Hepatocyte (in vitro differentiated cells): Measurements from ENCODE around the gene CD82. TPM values are rescaled to one million over a fixed set of nuclear protein-coding genes. Genes with fewer than 3 reads are reported as not detected.

Source experiments
- DNase-seq: peaks from one replicate; pipeline ENCODE4 v3.0.0-alpha.2; 2016; ENCODE audit warnings: low spot score
- H2AFZ ChIP-seq: fragments of 200-600 bp; sonication (generic); 2 replicates; pipeline ENCODE4 v1.6.0; 2016; ENCODE audit warnings: antibody characterized with exemption, mild to moderate bottlenecking
- H3K27ac ChIP-seq: fragments of 200-600 bp; sonication (generic); 2 replicates; pipeline ENCODE4 v1.5.1; 2016; ENCODE audit warnings: mild to moderate bottlenecking
- H3K27me3 ChIP-seq: fragments of 200-600 bp; sonication (generic); 2 replicates; pipeline ENCODE4 v1.6.1; 2016
- H3K36me3 ChIP-seq: fragments of 200-600 bp; sonication (generic); replicated peaks from 2 replicates; pipeline ENCODE4 v1.5.1; 2016; ENCODE audit warnings: low read depth; ENCODE audit not compliant: insufficient read depth
- H3K4me1 ChIP-seq: fragments of 200-600 bp; sonication (generic); 2 replicates; pipeline ENCODE4 v1.5.1; 2016; ENCODE audit warnings: mild to moderate bottlenecking, moderate library complexity; ENCODE audit not compliant: insufficient read depth
- H3K4me2 ChIP-seq: fragments of 200-600 bp; sonication (generic); 2 replicates; pipeline ENCODE4 v1.6.0; 2016
- H3K4me3 ChIP-seq: fragments of 200-600 bp; sonication (generic); 2 replicates; pipeline ENCODE4 v1.5.1; 2016; ENCODE audit warnings: mild to moderate bottlenecking
- H3K79me2 ChIP-seq: fragments of 200-600 bp; sonication (generic); 2 replicates; pipeline ENCODE4 v1.6.0; 2017; ENCODE audit warnings: mild to moderate bottlenecking
- H3K9me2 ChIP-seq: fragments of 200-600 bp; sonication (generic); replicated peaks from 2 replicates; pipeline ENCODE4 v1.6.0; 2017; ENCODE audit warnings: mild to moderate bottlenecking; ENCODE audit not compliant: insufficient read depth
- H3K9me3 ChIP-seq: fragments of 200-600 bp; sonication (generic); 2 replicates; pipeline ENCODE4 v1.5.1; 2016; ENCODE audit warnings: low read depth, mild to moderate bottlenecking
- H4K20me1 ChIP-seq: fragments of 200-600 bp; sonication (generic); 2 replicates; pipeline ENCODE4 v1.6.0; 2016; ENCODE audit warnings: mild to moderate bottlenecking; ENCODE audit not compliant: insufficient read depth, poor library complexity, severe bottlenecking
- CTCF ChIP-seq: fragments of 200-600 bp; sonication (generic); IDR thresholded peaks from 2 replicates; pipeline ENCODE4 v1.5.1; 2016; ENCODE audit warnings: antibody characterized with exemption, mild to moderate bottlenecking; ENCODE audit not compliant: poor library complexity
- EZH2 ChIP-seq: fragments of 200-600 bp; sonication (generic); IDR thresholded peaks from 2 replicates; pipeline ENCODE4 v1.6.1; 2016; ENCODE audit warnings: antibody characterized with exemption, mild to moderate bottlenecking, borderline replicate concordance
- EZH2phosphoT487 ChIP-seq: fragments of 200-600 bp; sonication (generic); IDR thresholded peaks from one replicate; pipeline ENCODE4 v1.6.1; 2018; ENCODE audit warnings: antibody characterized with exemption, mild to moderate bottlenecking, low read depth, moderate library complexity; ENCODE audit not compliant: unreplicated experiment, severe bottlenecking
- WGBS: methylation state at CpG from one replicate; pipeline ENCODE4 v1.1.6; 2016; ENCODE audit warnings: low lambda C conversion rate; ENCODE audit errors: missing lambda C conversion rate; 5-methylcytosine and 5-hydroxymethylcytosine counted together
- polyA plus RNA-seq: library from polyadenylated mRNA; unstranded; fragments of >200 nt; fragmentation: Nextera tagmentation; extraction: Ambion mirVana; gene quantifications from 2 replicates; pipeline ENCODE4 v1.2.1, GENCODE V29; 2016
- total RNA-seq: library from RNA; depleted of rRNA; stranded (reverse); fragments of >200 nt; gene quantifications from 2 replicates; pipeline ENCODE4 v1.2.3, GENCODE V29; 2014

Gene CD82
- total and polyA plus RNA-seq, 2 experiments from 2014 or later: 38.7 to 157 TPM

- Histone ChIP-seq H4K20me1 (no peaks in the 10 kb centered on the region), H3K9me3 (no peaks in the 10 kb centered on the region), H3K4me3 (no peak overlapping the region), H2AFZ (no peak overlapping the region), H3K36me3 (no peaks in the 10 kb centered on the region), H3K4me2 (no peak overlapping the region), H3K9me2 (no peaks in the 10 kb centered on the region), H3K79me2 (no peaks in the 10 kb centered on the region), H3K27me3 (no peaks in the 10 kb centered on the region), H3K27ac (no peak overlapping the region), H3K4me1 (peaks cover under 1% of the 10 kb centered on the region)
- DNase-seq: no peak
- TF ChIP-seq EZH2phosphoT487 (no peak), CTCF (no peak), EZH2 (no peak)
- WGBS: 87% methylated on average over 7 of the region's 7 CpGs
Measured at GRCh38 chr11:44614281-44614775, 48.9 kb downstream of the CD82 start.

DNA sequence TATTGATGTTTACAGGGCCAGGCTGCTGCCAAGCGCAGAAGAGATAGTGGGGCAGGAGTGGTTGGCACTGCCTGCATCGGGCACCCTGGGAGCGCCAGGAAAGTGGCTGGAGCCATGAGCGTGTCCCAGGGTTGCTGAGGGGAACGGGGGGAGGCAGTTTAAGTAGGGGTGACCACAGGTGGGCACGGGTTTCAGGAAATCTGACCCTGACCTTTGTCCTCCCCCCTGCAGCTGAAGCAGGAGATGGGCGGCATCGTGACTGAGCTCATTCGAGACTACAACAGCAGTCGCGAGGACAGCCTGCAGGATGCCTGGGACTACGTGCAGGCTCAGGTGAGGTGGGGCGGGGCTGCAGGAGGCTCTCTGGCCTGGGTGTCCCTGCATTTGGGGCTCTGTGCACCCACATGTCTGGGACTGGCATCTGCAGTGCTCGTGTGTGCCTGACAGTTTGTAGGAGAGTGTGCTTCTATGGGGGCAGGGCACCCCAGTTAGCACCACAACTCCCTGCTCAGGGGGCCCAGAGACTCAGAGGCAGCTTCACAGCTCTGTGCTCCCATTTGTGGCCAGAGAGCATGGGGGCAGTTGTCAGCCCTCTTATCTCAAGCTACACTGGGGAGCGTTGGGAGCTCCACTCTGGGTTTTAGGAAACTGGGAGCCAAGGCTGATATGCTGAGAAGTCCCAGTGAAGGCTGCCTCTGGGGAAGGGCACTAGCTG is 49.7 kb downstream of the CD82 start:
- no peak overlapping the region for H3K4me2 ChIP-seq
- H3K9me2 ChIP-seq: no peaks in the 10 kb centered on the region
- no peak overlapping the region for H3K4me3 ChIP-seq
- 82% methylated on average over 15 of the region's 15 CpGs for WGBS
- no peaks in the 10 kb centered on the region for H3K4me1 ChIP-seq
- H2AFZ ChIP-seq: no peak overlapping the region
- no peaks in the 10 kb centered on the region for H4K20me1 ChIP-seq
- no peaks in the 10 kb centered on the region for H3K27me3 ChIP-seq
- H3K27ac ChIP-seq: no peak overlapping the region
- no peaks in the 10 kb centered on the region for H3K79me2 ChIP-seq
- H3K9me3 ChIP-seq: no peaks in the 10 kb centered on the region
- DNase-seq: no peak
- TF ChIP-seq CTCF (no peak), EZH2 (no peak), EZH2phosphoT487 (no peak)
- no peaks in the 10 kb centered on the region for H3K36me3 ChIP-seq

DNA sequence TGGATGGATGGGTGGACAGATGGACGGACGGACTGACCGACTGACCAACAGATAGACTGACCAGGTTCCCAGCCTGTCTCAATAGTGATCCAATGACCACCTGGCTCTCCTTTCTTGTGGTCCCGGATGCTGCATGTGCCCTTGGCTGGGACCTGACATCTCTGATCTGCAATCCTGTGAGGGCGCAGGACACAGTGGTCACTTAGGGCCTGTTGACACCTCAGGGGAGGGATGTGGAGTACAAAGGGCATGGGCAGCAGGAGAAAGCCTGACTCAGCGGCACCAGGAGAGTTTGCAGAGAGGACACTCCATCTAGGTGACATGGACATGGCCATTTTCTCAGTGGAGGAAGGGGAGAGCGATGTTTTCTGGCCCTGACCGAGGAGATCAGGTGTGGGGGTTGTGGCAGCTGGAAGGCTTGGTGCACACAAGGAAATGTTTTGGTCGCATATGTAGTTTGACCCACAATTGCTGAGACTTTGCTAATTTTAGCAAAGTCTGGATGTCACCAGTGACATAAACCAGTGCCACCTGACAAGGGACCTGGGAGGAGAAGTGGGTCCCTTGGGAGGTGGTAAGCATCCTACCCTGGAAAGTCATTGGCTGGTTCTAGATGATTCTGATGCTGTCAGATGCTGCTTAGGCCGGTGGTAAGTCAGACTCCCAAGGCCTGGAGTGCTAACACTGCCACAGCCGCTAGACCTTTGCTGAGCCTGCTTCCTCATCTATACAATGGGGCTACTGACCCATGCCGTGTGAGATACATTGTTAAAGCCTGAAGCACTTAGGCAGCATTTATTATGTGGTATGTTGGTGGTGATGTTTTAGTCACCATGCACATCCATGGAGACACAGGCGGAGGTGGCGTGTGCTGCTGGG is 50.7 kb downstream of the CD82 start:
- H3K36me3 ChIP-seq: no peaks in the 10 kb centered on the region
- H3K9me3 ChIP-seq: no peaks in the 10 kb centered on the region
- no peak overlapping the region for H2AFZ ChIP-seq
- H3K79me2 ChIP-seq: no peaks in the 10 kb centered on the region
- H4K20me1 ChIP-seq: no peaks in the 10 kb centered on the region
- 87% methylated on average over 14 of the region's 14 CpGs for WGBS
- no peak overlapping the region for H3K4me3 ChIP-seq
- DNase-seq: no peak
- no peak overlapping the region for H3K4me2 ChIP-seq
- no peak overlapping the region for H3K27ac ChIP-seq
- no peak for TF ChIP-seq EZH2phosphoT487
- TF ChIP-seq CTCF: no peak
- no peak for TF ChIP-seq EZH2
- H3K27me3 ChIP-seq: no peaks in the 10 kb centered on the region
- H3K9me2 ChIP-seq: no peaks in the 10 kb centered on the region
- H3K4me1 ChIP-seq: peaks cover 3% of the 10 kb centered on the region
